Progenitor cell of endocrine pancreas (in vitro differentiated cells): ENCODE measurements around the gene BCL2L13. TPM values are rescaled to one million over a fixed set of nuclear protein-coding genes. Genes with fewer than 3 reads are reported as not detected.

ENCODE experiments used
- DNase-seq: peaks from one replicate; pipeline ENCODE4 v3.0.0; 2021; ENCODE audit warnings: low spot score; ENCODE audit not compliant: unreplicated experiment
- H3K27ac Mint-ChIP-seq: 2 replicates; pipeline ENCODE4 v1.8.0; 2021; ENCODE audit warnings: mild to moderate bottlenecking, moderate library complexity, mixed read lengths
- H3K27me3 Mint-ChIP-seq: 2 replicates; pipeline ENCODE4 v1.8.0; 2021; ENCODE audit warnings: mixed read lengths
- H3K36me3 Mint-ChIP-seq: 2 replicates; pipeline ENCODE4 v1.8.0; 2022; ENCODE audit warnings: mixed read lengths; ENCODE audit not compliant: insufficient read depth
- H3K4me1 Mint-ChIP-seq: 2 replicates; pipeline ENCODE4 v1.8.0; 2021; ENCODE audit warnings: low read depth, mixed read lengths
- H3K4me3 Mint-ChIP-seq: 2 replicates; pipeline ENCODE4 v1.8.0; 2021; ENCODE audit warnings: low read depth, mild to moderate bottlenecking, moderate library complexity, mixed read lengths
- H3K9me3 Mint-ChIP-seq: 2 replicates; pipeline ENCODE4 v1.8.0; 2021; ENCODE audit warnings: low read depth, mixed read lengths
- CTCF ChIP-seq: fragments of 200-600 bp; sonication (generic); IDR thresholded peaks from one replicate; pipeline ENCODE4 v1.5.0; 2021; ENCODE audit warnings: antibody characterized with exemption, mild to moderate bottlenecking; ENCODE audit not compliant: unreplicated experiment
- total RNA-seq: library from RNA; stranded (reverse); gene quantifications from 2 replicates; pipeline ENCODE4 v1.2.1, GENCODE V29; 2021

Gene BCL2L13
- total RNA-seq, 1 donor from 2014 or later, result 36.0 TPM

DNA sequence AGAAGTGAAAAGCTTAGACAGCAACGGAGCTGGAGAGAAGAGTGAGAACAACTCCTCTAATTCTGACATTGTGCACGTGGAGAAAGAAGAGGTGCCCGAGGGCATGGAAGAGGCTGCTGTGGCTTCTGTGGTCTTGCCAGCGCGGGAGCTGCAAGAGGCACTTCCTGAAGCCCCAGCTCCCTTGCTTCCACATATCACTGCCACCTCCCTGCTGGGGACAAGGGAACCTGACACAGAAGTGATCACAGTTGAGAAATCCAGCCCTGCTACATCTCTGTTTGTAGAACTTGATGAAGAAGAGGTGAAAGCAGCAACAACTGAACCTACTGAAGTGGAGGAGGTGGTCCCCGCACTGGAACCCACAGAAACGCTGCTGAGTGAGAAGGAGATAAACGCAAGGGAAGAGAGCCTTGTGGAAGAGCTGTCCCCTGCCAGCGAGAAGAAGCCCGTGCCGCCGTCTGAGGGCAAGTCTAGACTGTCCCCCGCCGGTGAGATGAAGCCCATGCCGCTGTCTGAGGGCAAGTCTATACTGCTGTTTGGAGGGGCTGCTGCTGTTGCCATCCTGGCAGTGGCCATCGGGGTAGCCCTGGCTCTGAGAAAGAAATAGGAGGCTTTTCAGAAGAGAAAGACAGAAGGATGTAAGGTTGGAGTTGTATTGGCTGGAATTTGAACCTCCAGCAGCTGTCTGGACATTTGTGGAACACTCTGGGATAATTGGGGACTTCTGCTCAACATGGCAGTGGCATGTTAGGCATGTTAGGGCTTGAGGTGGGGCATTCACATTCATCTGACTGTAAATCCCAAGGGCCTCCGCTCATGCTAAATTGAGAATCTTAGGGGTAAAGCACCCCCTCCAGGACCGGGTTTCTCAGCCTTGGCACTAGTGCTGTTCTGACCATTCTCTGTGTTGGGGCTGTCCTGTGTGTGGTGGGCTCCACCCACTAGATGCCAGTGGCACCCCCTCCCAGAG lies 88.7 kb downstream of the BCL2L13 start:
- no peak for DNase-seq
- Mint-ChIP-seq H3K4me3 (no peak overlapping the region), H3K4me1 (peaks cover 12% of the 10 kb centered on the region), H3K27me3 (no peaks in the 10 kb centered on the region), H3K27ac (no peak overlapping the region), H3K36me3 (peaks cover 7% of the 10 kb centered on the region), H3K9me3 (no peaks in the 10 kb centered on the region)
- no peak for TF ChIP-seq CTCF

DNA sequence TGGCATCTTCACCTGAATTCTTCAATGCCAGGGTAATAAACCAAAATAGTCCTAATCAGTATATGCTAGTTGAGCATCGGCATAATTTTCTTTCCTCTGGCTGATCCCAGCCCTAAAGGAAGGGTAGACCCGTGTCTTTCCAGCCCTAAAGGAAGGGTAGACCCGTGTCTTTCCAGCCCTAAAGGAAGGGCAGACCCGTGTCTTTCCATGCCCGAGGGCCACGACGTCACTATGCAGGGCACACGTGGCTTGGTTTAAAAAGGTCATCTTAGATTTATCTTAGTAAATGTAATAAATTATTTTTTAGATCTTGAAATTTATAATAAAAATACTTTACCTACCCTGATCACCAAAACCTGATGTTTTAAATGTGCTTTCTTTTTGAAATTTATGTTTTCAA lies 90.2 kb downstream of the BCL2L13 start:
- no peak for TF ChIP-seq CTCF
- H3K27me3 Mint-ChIP-seq, result no peaks in the 10 kb centered on the region
- peaks cover 9% of the 10 kb centered on the region for H3K36me3 Mint-ChIP-seq
- peaks cover 14% of the 10 kb centered on the region for H3K4me1 Mint-ChIP-seq
- H3K9me3 Mint-ChIP-seq, result no peaks in the 10 kb centered on the region
- no peak overlapping the region for H3K27ac Mint-ChIP-seq
- DNase-seq, result no peak
- no peak overlapping the region for H3K4me3 Mint-ChIP-seq

- no peak for DNase-seq
- H3K27ac Mint-ChIP-seq, result no peak overlapping the region
- TF ChIP-seq CTCF, result no peak
- peaks cover 14% of the 10 kb centered on the region for H3K4me1 Mint-ChIP-seq
- H3K9me3 Mint-ChIP-seq, result no peaks in the 10 kb centered on the region
- H3K36me3 Mint-ChIP-seq, result peaks cover 9% of the 10 kb centered on the region
- H3K27me3 Mint-ChIP-seq, result no peaks in the 10 kb centered on the region
- no peak overlapping the region for H3K4me3 Mint-ChIP-seq
Measured at GRCh38 chr22:17729561-17729960, 91.0 kb downstream of the BCL2L13 start.

DNA sequence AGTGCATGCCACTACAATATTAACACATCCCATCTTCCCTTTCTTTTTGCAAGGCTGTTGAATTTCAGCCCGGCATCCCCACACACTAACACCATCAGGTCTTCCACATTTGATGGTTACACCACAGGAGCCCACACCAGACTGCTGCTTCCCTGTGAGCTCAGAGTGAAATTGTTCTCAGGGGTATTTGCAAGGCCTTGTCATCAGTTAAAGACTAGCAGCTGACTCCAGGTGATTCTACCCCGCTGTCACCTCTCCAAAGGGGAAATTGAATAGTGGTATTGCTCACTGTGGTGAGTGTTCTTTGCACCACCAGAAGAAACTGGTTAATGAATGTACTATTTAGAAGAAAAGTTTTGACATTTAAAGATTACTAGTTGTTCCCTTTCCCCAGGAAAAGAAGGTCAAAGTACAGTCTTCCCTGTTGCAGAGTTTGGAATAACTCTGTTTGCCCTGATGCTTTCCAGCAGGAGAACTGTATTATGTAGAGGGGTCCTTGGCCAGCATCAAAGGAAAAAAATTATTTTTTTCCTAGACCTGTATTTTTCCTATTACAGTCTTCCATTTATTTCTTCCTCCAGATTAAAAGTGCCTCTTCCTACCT lies 93.8 kb downstream of the BCL2L13 start:
- H3K27ac Mint-ChIP-seq, result peak overlapping the region; percentile 72
- H3K4me3 Mint-ChIP-seq, result no peak overlapping the region
- no peak for TF ChIP-seq CTCF

DNA sequence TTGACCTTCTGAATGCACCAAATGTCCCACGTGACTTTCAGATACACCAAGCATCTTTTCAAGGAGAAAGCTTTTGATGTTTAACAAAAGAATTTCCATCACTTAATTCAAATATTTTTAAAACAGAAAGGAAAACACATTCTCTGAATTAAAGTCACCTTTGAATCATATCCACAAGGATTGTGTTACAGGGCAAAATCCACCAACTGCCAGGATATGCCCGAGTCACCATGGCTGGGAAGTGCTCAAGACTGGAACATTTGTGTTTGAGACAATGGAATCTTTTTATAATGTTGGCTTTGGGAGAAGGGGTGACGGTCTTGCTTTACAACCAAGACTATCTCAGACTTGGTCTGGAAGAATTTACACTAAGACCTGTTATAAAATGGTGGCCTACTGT lies 94.9 kb downstream of the BCL2L13 start:
- H3K27me3 Mint-ChIP-seq, result no peaks in the 10 kb centered on the region
- DNase-seq, result no peak
- no peak for TF ChIP-seq CTCF
- H3K36me3 Mint-ChIP-seq, result peaks cover 3% of the 10 kb centered on the region
- H3K27ac Mint-ChIP-seq, result no peak overlapping the region
- no peak overlapping the region for H3K4me3 Mint-ChIP-seq
- H3K9me3 Mint-ChIP-seq, result no peaks in the 10 kb centered on the region
- H3K4me1 Mint-ChIP-seq, result peaks cover 3% of the 10 kb centered on the region

More for the DNA sequence above, 93.8 kb downstream of the BCL2L13 start:
- Mint-ChIP-seq H3K36me3 (peaks cover 3% of the 10 kb centered on the region), H3K27me3 (no peaks in the 10 kb centered on the region), H3K4me1 (peaks cover 3% of the 10 kb centered on the region), H3K9me3 (no peaks in the 10 kb centered on the region)
- no peak for DNase-seq
